ENCODE data around the gene AKR7A2.
"Not testable (repeated sequence)": the region's sequence is repeated elsewhere in the genome, so short reads cannot be mapped to it uniquely, and the experiment has no call there.

The AKR7A2 gene

GRCh38 chr1:19257178-19257914 is 54.6 kb downstream of the AKR7A2 start:
- DNase-seq: no peak

- DNase-seq: not testable (repeated sequence)
Observed at GRCh38 chr1:19256301-19256700, 55.6 kb downstream of the AKR7A2 start.

GRCh38 chr1:19255288-19255687 is 56.7 kb downstream of the AKR7A2 start:
- no peak for DNase-seq

GRCh38 chr1:19254416-19254815 is 57.5 kb downstream of the AKR7A2 start:
- no peak for DNase-seq
